Fibroblast of lung (primary cell): ENCODE results near the gene TMOD4. TPM values are rescaled to one million over a fixed set of nuclear protein-coding genes. Genes with fewer than 3 reads are reported as not detected.
A peak's percentile ranks its signal among the peaks of the same experiment; 100 is the strongest.
"Not testable (repeated sequence)": the region's sequence is repeated elsewhere in the genome, so short reads cannot be mapped to it uniquely, and the experiment has no call there.

Experiments
- DNase-seq, 2 donors: peaks; one replicate each; pipeline versions ENCODE4 v3.0.0 to v3.0.0-alpha.2; 2010; ENCODE audit warnings: low read depth in 2 of 2
- H2AFZ ChIP-seq: 2 replicates; pipeline ENCODE4 v1.5.1; 2012; ENCODE audit warnings: low read length, control low read depth, inconsistent platforms
- H3K27ac ChIP-seq: 2 replicates; pipeline ENCODE4 v1.5.1; 2011; ENCODE audit warnings: low read length, control low read depth; ENCODE audit not compliant: insufficient read depth
- H3K27me3 ChIP-seq: 2 replicates; pipeline ENCODE4 v1.5.1; 2011; ENCODE audit warnings: mild to moderate bottlenecking, low read length; ENCODE audit not compliant: control insufficient read depth, insufficient read depth
- H3K36me3 ChIP-seq: 2 replicates; pipeline ENCODE4 v1.5.1; 2011; ENCODE audit warnings: low read length; ENCODE audit not compliant: control insufficient read depth, insufficient read depth
- H3K4me1 ChIP-seq: 2 replicates; pipeline ENCODE4 v1.5.1; 2011; ENCODE audit warnings: low read length; ENCODE audit not compliant: control insufficient read depth, insufficient read depth; ENCODE audit errors: extremely low read depth
- H3K4me2 ChIP-seq: 2 replicates; pipeline ENCODE4 v1.5.1; 2011; ENCODE audit warnings: low read length, control low read depth; ENCODE audit not compliant: insufficient read depth; ENCODE audit errors: extremely low read depth
- H3K4me3 ChIP-seq, 4 experiments: fragments of 200-600 bp in 1 of 4; sonication (generic) in 1 of 4; replicated peaks in 1 of 4; 2 replicates each; pipeline ENCODE4 v1.5.1; 2011 to 2016; ENCODE audit warnings: low read length in 4 of 4, low read depth in 3 of 4, mild to moderate bottlenecking in 3 of 4, control low read depth in 2 of 4, inconsistent platforms in 1 of 4, mixed read lengths in 1 of 4; ENCODE audit not compliant: insufficient read depth in 1 of 4; ENCODE audit errors: control extremely low read depth in 1 of 4
- H3K79me2 ChIP-seq: 2 replicates; pipeline ENCODE4 v1.5.1; 2012; ENCODE audit warnings: mild to moderate bottlenecking, low read length, inconsistent platforms; ENCODE audit not compliant: control insufficient read depth, insufficient read depth
- H3K9ac ChIP-seq: 2 replicates; pipeline ENCODE4 v1.5.1; 2011; ENCODE audit warnings: mild to moderate bottlenecking, low read length, control low read depth; ENCODE audit not compliant: insufficient read depth
- H3K9me3 ChIP-seq: 2 replicates; pipeline ENCODE4 v1.5.1; 2012; ENCODE audit warnings: low read depth, low read length; ENCODE audit not compliant: control insufficient read depth, insufficient read depth
- H4K20me1 ChIP-seq: 2 replicates; pipeline ENCODE4 v1.5.1; 2011; ENCODE audit warnings: low read length; ENCODE audit not compliant: control insufficient read depth, insufficient read depth; ENCODE audit errors: extremely low read depth
- EZH2 ChIP-seq: IDR thresholded peaks from 2 replicates; pipeline ENCODE4 v1.5.1; 2012; ENCODE audit warnings: low read length, control low read depth, mild to moderate bottlenecking; ENCODE audit errors: missing control alignments
- polyA plus RNA-seq, 2 donors: library from polyadenylated mRNA; depleted of rRNA in 1 of 2; stranded (reverse) in 1 of 2; unstranded in 1 of 2; fragments of >200 nt; gene quantifications; 2 replicates each; pipeline ENCODE4 v1.2.1, GENCODE V29; 2011 to 2012; ENCODE audit warnings: missing spikeins in 1 of 2
- total RNA-seq: library from RNA; depleted of rRNA; stranded (reverse); fragments of >200 nt; gene quantifications from 2 replicates; pipeline ENCODE4 v1.2.1, GENCODE V29; 2014
- TF ChIP-seq, protein P1 (sequence below), 2 donors: IDR thresholded peaks in 1 of 2; conservative IDR thresholded peaks in 1 of 2; 1 replicate in 1 of 2; 2 replicates in 1 of 2; pipeline ENCODE4 v1.5.1; 2011 to 2012; ENCODE audit warnings: low read length in 2 of 2, control low read depth in 1 of 2, inconsistent platforms in 1 of 2, low read depth in 1 of 2, mild to moderate bottlenecking in 1 of 2

TMOD4 gene
- total and polyA plus RNA-seq, 2 donors (not counting 1 experiment from before 2014, with no cell fraction given) = 0.41 TPM; not detected in 1

DNA sequence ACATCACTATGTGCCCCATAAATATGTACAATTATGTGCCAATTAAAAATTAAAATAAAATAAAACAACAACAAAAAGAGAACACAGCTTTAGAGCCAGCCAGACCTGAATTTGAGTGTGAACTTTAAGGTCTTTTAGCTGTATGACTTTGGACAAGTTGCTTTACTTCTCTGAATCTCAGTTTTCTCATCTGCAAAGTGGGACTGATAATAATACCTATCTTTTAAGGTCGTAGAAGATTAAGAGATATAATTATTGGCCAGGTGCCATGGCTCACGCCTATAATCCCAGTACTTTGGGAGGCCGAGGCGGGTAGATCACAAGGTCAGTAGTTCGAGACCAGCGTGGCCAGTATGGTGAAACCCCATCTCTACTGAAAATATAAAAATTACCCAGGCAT is 17.5 kb upstream of the TMOD4 start:
- Histone ChIP-seq H3K9ac (no peak overlapping the region), H3K9me3 (no peaks in the 10 kb centered on the region), H3K4me3 (no peak overlapping the region)

DNA sequence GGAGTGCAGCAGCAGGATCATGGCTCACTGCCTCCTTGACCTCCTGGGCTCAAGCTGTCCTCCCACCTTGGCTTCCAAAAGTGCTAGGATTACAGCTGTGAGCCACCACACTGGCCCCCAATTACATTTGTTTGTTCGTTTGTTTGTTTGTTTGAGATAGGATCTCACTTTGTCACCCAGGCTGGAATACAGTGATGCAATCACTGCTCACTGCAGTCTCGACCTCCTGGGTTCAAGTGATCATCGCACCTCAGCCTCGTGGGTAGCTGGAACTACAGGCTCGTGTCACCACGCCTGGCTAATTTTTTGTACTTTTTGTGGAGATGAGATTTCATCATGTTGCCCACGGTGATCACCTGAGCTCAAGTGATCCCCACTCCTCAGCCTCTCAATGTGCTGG is 16.3 kb upstream of the TMOD4 start:
- no peaks in the 10 kb centered on the region for H3K27me3 ChIP-seq
- no peak overlapping the region for H3K4me3 ChIP-seq
- no peak overlapping the region for H3K9ac ChIP-seq
- DNase-seq = no peak
- H4K20me1 ChIP-seq = no peaks in the 10 kb centered on the region
- H3K4me2 ChIP-seq = no peak overlapping the region
- peaks cover 8% of the 10 kb centered on the region for H3K4me1 ChIP-seq
- H2AFZ ChIP-seq = no peak overlapping the region
- TF ChIP-seq, protein P1, sequence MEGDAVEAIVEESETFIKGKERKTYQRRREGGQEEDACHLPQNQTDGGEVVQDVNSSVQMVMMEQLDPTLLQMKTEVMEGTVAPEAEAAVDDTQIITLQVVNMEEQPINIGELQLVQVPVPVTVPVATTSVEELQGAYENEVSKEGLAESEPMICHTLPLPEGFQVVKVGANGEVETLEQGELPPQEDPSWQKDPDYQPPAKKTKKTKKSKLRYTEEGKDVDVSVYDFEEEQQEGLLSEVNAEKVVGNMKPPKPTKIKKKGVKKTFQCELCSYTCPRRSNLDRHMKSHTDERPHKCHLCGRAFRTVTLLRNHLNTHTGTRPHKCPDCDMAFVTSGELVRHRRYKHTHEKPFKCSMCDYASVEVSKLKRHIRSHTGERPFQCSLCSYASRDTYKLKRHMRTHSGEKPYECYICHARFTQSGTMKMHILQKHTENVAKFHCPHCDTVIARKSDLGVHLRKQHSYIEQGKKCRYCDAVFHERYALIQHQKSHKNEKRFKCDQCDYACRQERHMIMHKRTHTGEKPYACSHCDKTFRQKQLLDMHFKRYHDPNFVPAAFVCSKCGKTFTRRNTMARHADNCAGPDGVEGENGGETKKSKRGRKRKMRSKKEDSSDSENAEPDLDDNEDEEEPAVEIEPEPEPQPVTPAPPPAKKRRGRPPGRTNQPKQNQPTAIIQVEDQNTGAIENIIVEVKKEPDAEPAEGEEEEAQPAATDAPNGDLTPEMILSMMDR (conservative IDR thresholded peaks at IDR 0.05 in 1 of 2, IDR thresholded peaks at IDR 0.05 in 1 of 2; ENCODE audit: low read depth in 1 of 2, low read length in 2 of 2) = no peak
- no peak for TF ChIP-seq EZH2
- no peaks in the 10 kb centered on the region for H3K9me3 ChIP-seq
- peaks cover 22% of the 10 kb centered on the region for H3K79me2 ChIP-seq
- H3K36me3 ChIP-seq = no peaks in the 10 kb centered on the region
- H3K27ac ChIP-seq = no peak overlapping the region

More for the DNA sequence above, 17.5 kb upstream of the TMOD4 start:
- H3K4me2 ChIP-seq = no peak overlapping the region
- DNase-seq = no peak
- peaks cover 11% of the 10 kb centered on the region for H3K4me1 ChIP-seq
- peaks cover 15% of the 10 kb centered on the region for H3K79me2 ChIP-seq
- H3K27me3 ChIP-seq = no peaks in the 10 kb centered on the region
- H4K20me1 ChIP-seq = no peaks in the 10 kb centered on the region
- no peaks in the 10 kb centered on the region for H3K36me3 ChIP-seq
- no peak overlapping the region for H2AFZ ChIP-seq
- TF ChIP-seq EZH2 = no peak
- no peak overlapping the region for H3K27ac ChIP-seq

DNA sequence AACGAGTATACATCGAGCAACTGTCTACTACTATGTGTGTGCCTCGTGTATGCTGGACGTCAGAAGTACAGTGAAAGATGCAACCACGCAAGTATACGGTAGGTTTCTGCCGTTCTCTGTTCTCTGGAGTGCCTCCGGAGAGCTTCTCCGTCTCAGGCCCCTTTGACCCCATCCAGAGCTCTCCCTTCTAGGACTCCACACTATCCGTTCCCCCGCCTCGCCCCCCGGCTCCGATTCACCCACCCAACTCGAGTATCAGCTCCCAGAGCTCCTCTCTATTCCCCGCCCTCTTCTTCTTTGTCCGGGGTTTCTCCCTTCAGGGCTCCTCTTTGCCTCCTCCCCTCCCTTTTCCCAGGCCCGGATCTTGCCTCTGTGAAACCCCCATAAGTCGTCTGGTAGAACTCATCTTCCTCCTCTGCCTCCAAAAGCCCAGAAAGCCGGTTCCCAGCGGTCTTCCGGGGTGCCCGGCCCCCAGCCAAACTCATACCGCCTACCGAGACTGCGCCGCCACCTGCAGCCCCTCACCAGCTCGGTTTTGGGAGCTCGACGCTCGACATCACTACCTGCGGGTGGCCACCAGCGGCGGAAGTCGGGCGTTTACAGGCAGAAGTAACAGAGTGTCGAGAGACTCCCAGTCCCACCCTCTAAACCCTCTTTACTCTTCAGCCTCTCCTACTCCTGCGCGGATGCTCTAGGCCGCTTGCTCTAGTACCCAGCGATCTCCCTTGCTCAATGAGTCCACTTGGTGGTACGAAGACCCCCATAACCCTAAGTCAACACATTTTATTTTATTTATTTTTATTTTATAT is 14.1 kb upstream of the TMOD4 start, which contains the start of gene VPS72:
Gene VPS72 (minus strand): TSS at position 561 of the 809 bp plus-strand sequence. CDS start 76 bp downstream, at position 485.
- peak within 1 kb of the TSS; percentile 90 to 99 (median 94) for H3K4me3 ChIP-seq
- peaks cover 8% of the 10 kb centered on the region for H3K4me1 ChIP-seq
- peak within 1 kb of the TSS; percentile 89 for H3K27ac ChIP-seq
- peak within 1 kb of the TSS; percentile 83 for H3K9ac ChIP-seq
- peak within 1 kb of the TSS; percentile 75 for H2AFZ ChIP-seq
- no peaks in the 10 kb centered on the region for H4K20me1 ChIP-seq
- peaks cover 6% of the 10 kb centered on the region for H3K36me3 ChIP-seq
- H3K79me2 ChIP-seq = peaks cover 28% of the 10 kb centered on the region
- peak; percentile 89 to 93 for DNase-seq
- H3K4me2 ChIP-seq = peak within 1 kb of the TSS; percentile 96
- TF ChIP-seq, protein P1 (conservative IDR thresholded peaks at IDR 0.05 in 1 of 2, IDR thresholded peaks at IDR 0.05 in 1 of 2; ENCODE audit: low read depth in 1 of 2, low read length in 2 of 2) = no peak
- no peaks in the 10 kb centered on the region for H3K27me3 ChIP-seq
- H3K9me3 ChIP-seq = no peaks in the 10 kb centered on the region

DNA sequence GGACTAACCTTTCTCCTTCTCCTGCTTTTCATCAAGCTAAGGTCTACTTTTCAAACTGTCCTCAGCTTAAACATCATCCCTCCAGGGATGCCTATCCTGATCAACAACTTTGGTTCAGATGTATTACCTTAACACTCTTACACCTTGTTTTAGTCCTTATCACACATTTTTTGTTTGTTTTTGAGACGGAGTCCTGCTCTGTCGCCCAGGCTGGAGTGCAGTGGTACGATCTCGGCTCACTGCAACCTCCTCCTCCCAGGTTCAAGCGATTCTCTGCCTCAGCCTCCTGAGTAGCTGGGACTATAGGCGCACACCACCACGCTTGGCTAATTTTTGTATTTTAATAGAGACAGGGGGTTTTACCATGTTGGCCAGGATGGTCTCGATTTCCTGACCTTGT is 12.9 kb upstream of the TMOD4 start:
- Histone ChIP-seq H3K4me3 (peak overlapping the region; percentile 90 to 99 (median 94)), H3K79me2 (peaks cover 28% of the 10 kb centered on the region), H3K4me2 (peak overlapping the region; percentile 96), H3K27ac (peak overlapping the region; percentile 20)
- not testable (repeated sequence) for H2AFZ ChIP-seq, DNase-seq, H3K9ac ChIP-seq, H3K4me1 ChIP-seq, H3K9me3 ChIP-seq, H4K20me1 ChIP-seq, H3K27me3 ChIP-seq, H3K36me3 ChIP-seq
